ENCODE measurements around the gene CCDC191.

CCDC191 gene

GRCh38 chr3:113954091-113954685 is 102.1 kb downstream of the CCDC191 start:
- DNase-seq = no peak

DNA sequence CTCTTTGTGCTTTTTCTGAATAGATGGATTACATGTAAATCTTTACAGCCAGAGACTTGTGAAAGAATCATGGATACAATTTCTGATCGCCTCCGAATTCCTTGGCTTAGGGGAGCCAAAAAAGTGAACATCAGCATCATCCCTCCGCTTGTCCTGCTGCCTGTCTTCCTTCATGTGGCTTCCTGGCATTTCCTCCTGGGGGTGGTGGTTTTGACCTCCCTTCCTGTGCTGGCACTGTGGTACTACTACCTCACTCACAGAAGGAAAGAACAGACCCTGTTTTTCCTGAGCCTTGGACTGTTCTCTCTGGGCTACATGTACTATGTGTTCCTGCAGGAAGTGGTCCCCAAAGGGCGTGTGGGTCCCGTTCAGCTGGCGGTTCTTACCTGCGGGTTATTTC is 102.6 kb downstream of the CCDC191 start:
- DNase-seq = no peak

GRCh38 chr3:113952921-113953320 is 103.4 kb downstream of the CCDC191 start:
- DNase-seq = no peak

DNA sequence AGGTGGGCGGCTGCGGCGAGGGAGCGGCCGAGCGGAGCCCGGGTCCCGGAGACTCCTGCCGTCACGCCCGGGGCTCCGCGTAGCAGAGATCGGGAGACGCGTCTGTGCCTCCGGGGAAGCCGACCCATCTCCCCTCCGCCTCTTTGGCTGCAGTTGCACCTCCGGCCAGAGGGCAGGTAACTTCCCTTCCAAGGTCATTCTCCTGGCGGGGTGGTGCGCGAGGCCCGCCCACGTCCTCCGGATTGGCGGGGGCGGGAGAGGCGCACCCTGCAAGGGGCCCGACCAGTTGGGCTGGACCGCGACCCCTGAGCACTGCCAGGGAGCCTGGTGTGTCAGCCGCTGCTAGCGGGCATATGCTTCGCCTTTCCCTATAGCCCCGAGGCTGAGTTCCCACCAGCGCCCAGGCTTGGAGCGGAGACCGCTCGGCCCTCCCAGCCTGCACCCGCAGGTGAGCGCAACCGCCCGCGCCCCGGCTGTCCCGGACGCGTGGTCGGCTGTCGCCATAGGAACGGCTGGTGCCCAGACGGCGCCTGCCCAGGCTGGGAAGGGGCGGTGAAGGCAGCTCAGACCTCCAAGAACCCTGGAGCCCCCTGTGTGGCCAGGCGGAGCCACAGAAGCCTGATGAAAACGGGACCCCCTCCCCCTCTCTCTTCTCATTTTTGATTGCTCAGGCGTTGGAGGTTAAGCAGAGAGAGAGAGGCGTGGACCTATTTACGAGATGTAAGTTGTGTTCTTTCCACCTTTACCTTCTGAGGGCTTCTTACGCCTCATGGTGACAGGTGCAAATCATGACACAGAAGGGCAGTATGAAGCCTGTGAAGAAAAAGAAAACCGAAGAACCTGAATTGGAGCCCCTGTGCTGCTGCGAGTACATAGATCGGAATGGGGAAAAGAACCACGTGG is 108.1 kb downstream of the CCDC191 start:
- DNase-seq = peak; percentile 16

DNA sequence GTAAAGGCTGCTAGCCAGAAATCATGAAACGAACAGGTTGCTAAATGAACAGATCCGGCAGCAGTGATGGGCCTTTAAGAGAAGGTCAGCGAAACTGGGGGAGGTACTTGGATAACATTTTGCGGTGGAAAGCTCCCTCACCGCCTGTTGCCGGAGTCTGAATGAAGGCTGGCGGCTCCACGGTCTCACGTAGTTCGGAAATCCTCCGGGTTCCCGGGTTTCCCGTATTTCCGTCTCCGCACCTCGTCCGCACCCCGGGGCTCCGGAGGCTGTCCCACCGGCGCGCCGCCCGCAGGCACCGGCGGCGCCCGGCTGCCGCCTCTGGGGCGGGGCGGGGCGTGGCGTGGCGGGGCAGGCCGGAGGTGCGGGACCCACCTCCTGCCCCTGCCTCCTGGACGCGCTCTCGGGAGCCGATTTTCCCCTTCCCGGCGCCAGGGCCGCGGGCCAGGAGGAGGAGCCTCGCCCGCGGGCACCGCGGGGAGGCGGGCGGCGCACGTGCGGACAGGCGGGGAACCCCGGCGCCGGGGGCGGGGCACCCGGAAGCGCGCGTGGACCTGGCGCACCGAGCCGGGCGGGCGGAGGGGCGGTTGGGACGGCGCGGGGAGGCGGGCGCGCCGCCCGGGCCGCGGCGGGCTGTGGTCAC is 108.8 kb downstream of the CCDC191 start, which contains the start of gene ZDHHC23:
Gene ZDHHC23, plus strand, starts transcription at position 642 of the 643 bp plus-strand sequence. CDS start 790 bp downstream, outside the sequence.
- DNase-seq = peak; percentile 65

DNA sequence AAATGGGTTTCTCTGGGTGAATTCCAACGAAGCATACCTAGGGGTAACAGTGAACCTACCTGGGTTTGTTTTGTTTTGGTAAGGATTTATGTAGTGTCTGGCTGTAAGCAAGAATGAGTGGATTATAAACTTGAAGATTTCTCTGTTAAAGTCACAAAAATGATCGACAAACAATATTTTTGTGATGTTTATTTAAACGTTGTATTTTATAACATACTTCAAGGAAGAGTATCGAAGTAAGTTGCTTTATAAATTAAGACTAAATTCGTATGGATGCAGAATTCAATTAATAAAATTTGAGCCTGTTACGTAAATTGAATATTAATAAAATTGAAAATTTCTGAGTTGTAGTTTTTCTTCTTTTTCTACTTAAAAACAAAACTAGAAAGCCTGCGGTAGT is 109.5 kb downstream of the CCDC191 start:
- no peak for DNase-seq

DNA sequence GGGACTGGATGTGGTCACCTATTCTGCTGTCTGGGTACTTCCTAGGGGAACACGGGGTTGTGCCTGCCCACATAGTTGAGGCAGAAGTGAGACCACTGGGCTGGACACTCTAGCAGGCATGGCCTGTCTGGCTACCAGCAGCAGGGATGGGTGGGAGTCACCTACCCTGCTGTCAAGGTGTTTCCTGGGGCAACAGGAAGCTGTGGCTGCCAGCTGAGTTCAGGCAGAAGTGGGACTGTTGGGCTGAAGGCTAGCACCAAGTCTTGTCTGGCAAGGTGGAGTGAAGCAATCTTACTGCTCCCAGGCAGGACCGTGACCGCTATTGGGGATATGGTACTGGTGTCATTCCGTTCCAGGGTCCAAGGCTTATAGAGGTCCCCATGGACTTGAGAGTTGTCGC is 128.8 kb downstream of the CCDC191 start:
- no peak for DNase-seq

DNA sequence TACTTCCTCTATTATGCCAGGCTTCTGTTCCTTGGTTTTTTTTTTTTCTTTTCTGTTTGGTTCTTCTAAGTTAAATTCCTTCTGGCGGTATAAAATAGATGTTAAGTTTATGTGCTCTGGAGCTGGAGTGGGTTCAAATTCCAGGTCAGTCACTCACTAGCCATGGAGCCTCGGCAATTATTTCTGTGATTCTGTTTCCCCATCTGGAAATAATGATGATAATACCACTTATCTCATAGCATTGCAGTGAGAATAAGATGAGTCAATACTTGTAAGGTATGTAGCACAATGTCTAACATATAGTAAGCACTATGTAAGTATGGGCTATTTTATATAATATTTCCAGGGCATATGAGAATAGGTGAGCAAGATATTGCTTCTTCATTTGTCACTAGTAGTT is 141.7 kb downstream of the CCDC191 start:
- DNase-seq = no peak
